Fibroblast of lung (primary cell): ENCODE data around the gene NME7.

Experiments used
- EZH2 ChIP-seq: IDR thresholded peaks from 2 replicates; pipeline ENCODE4 v1.5.1; 2012; ENCODE audit warnings: low read length, control low read depth, mild to moderate bottlenecking; ENCODE audit errors: missing control alignments
- TF ChIP-seq, protein P1 (sequence below), 2 donors: IDR thresholded peaks in 1 of 2; conservative IDR thresholded peaks in 1 of 2; 1 replicate in 1 of 2; 2 replicates in 1 of 2; pipeline ENCODE4 v1.5.1; 2011 to 2012; ENCODE audit warnings: low read length in 2 of 2, control low read depth in 1 of 2, inconsistent platforms in 1 of 2, low read depth in 1 of 2, mild to moderate bottlenecking in 1 of 2

DNA sequence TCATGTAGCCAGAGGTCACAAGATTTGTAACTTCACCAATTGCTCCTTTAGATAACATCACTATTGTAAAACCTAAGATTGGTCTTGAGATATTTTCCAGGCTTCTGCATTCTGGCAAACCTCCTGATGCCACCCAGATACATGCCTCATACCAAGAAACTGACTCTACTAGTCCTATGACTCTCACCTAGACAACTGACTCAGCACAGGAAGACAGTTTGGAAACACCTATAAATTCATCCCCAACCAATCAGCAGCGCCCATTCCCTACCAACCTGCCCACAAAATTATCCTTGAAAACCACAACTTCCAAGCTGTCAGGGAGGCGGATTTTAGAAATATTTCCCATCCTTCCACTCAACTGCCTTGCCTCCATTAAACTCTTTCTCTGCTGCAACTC, 2.6 kb downstream of the NME7 start:
- TF ChIP-seq, protein P1, sequence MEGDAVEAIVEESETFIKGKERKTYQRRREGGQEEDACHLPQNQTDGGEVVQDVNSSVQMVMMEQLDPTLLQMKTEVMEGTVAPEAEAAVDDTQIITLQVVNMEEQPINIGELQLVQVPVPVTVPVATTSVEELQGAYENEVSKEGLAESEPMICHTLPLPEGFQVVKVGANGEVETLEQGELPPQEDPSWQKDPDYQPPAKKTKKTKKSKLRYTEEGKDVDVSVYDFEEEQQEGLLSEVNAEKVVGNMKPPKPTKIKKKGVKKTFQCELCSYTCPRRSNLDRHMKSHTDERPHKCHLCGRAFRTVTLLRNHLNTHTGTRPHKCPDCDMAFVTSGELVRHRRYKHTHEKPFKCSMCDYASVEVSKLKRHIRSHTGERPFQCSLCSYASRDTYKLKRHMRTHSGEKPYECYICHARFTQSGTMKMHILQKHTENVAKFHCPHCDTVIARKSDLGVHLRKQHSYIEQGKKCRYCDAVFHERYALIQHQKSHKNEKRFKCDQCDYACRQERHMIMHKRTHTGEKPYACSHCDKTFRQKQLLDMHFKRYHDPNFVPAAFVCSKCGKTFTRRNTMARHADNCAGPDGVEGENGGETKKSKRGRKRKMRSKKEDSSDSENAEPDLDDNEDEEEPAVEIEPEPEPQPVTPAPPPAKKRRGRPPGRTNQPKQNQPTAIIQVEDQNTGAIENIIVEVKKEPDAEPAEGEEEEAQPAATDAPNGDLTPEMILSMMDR (conservative IDR thresholded peaks at IDR 0.05 in 1 of 2, IDR thresholded peaks at IDR 0.05 in 1 of 2; ENCODE audit: low read depth in 1 of 2, low read length in 2 of 2): no peak
- TF ChIP-seq EZH2: no peak
